Measurements from ENCODE around the gene IGF2BP3. TPM values are rescaled to one million over a fixed set of nuclear protein-coding genes. Genes with fewer than 3 reads are reported as not detected.

Gene IGF2BP3
- total RNA-seq, 1 donor from 2014 or later: 2.5 TPM

GRCh38 chr7:23287612-23288011 is 182.7 kb downstream of the IGF2BP3 start:
- intact Hi-C loops (cut with micrococcal nuclease): no loop called here
- Mint-ChIP-seq H3K4me3 (no peak overlapping the region), H3K27ac (peak overlapping the region; percentile 59), H3K27me3 (ENCODE audit: insufficient read depth) (no peaks in the 10 kb centered on the region), H3K36me3 (ENCODE audit: low read depth) (no peaks in the 10 kb centered on the region), H3K9me3 (no peaks in the 10 kb centered on the region), H3K4me1 (ENCODE audit: low read depth) (peaks cover 8% of the 10 kb centered on the region)
- no peak for DNase-seq (ENCODE audit: low spot score)

GRCh38 chr7:23285657-23286646 is 184.3 kb downstream of the IGF2BP3 start:
- no peak for DNase-seq (ENCODE audit: low spot score)
- intact Hi-C loops (cut with micrococcal nuclease): no loop called here
- H3K4me3 Mint-ChIP-seq: no peak overlapping the region
- no peaks in the 10 kb centered on the region for H3K27me3 Mint-ChIP-seq (ENCODE audit: insufficient read depth)
- no peaks in the 10 kb centered on the region for H3K36me3 Mint-ChIP-seq (ENCODE audit: low read depth)
- no peaks in the 10 kb centered on the region for H3K9me3 Mint-ChIP-seq
- H3K27ac Mint-ChIP-seq: no peak overlapping the region
- peaks cover 8% of the 10 kb centered on the region for H3K4me1 Mint-ChIP-seq (ENCODE audit: low read depth)

GRCh38 chr7:23284871-23285270 is 185.4 kb downstream of the IGF2BP3 start:
- Mint-ChIP-seq H3K9me3 (no peaks in the 10 kb centered on the region), H3K27ac (no peak overlapping the region), H3K27me3 (ENCODE audit: insufficient read depth) (no peaks in the 10 kb centered on the region), H3K4me1 (ENCODE audit: low read depth) (peaks cover 8% of the 10 kb centered on the region), H3K4me3 (no peak overlapping the region), H3K36me3 (ENCODE audit: low read depth) (no peaks in the 10 kb centered on the region)
- no peak for DNase-seq (ENCODE audit: low spot score)
- intact Hi-C loops (cut with micrococcal nuclease): no loop called here

- DNase-seq (ENCODE audit: low spot score): no peak
- Mint-ChIP-seq H3K4me3 (no peak overlapping the region), H3K27me3 (ENCODE audit: insufficient read depth) (no peaks in the 10 kb centered on the region), H3K36me3 (ENCODE audit: low read depth) (no peaks in the 10 kb centered on the region), H3K27ac (no peak overlapping the region), H3K4me1 (ENCODE audit: low read depth) (peaks cover 7% of the 10 kb centered on the region), H3K9me3 (no peaks in the 10 kb centered on the region)
- intact Hi-C loops (cut with micrococcal nuclease): no loop called here
These were observed 187.2 kb downstream of the IGF2BP3 start for GRCh38 chr7:23283086-23283485.

- Mint-ChIP-seq H3K4me1 (ENCODE audit: low read depth) (peaks cover 8% of the 10 kb centered on the region), H3K27ac (no peak overlapping the region), H3K9me3 (no peaks in the 10 kb centered on the region), H3K4me3 (no peak overlapping the region), H3K36me3 (ENCODE audit: low read depth) (no peaks in the 10 kb centered on the region), H3K27me3 (ENCODE audit: insufficient read depth) (no peaks in the 10 kb centered on the region)
- no peak for DNase-seq (ENCODE audit: low spot score)
- intact Hi-C loops (cut with micrococcal nuclease): no loop called here
These were observed 190.3 kb downstream of the IGF2BP3 start for GRCh38 chr7:23279819-23280525.

- Mint-ChIP-seq H3K36me3 (ENCODE audit: low read depth) (no peaks in the 10 kb centered on the region), H3K27me3 (ENCODE audit: insufficient read depth) (no peaks in the 10 kb centered on the region), H3K4me1 (ENCODE audit: low read depth) (peaks cover 21% of the 10 kb centered on the region), H3K9me3 (no peaks in the 10 kb centered on the region), H3K27ac (no peak overlapping the region), H3K4me3 (no peak overlapping the region)
- peak; percentile 24 for DNase-seq (ENCODE audit: low spot score)
- intact Hi-C loops (cut with micrococcal nuclease): loop anchor here (1.0 to 2.0 kb wide), 5 partner anchors 22 to 253 kb away; partner anchors contain the start of genes MALSU1 and TRA2A
These were observed 192.8 kb downstream of the IGF2BP3 start for GRCh38 chr7:23277359-23277989.

- H3K27me3 Mint-ChIP-seq (ENCODE audit: insufficient read depth): no peaks in the 10 kb centered on the region
- no peaks in the 10 kb centered on the region for H3K9me3 Mint-ChIP-seq
- intact Hi-C loops (cut with micrococcal nuclease): loop anchor here (1.0 to 2.0 kb wide), 5 partner anchors 22 to 254 kb away; partner anchors contain the start of genes MALSU1 and TRA2A
- peaks cover 24% of the 10 kb centered on the region for H3K4me1 Mint-ChIP-seq (ENCODE audit: low read depth)
- H3K36me3 Mint-ChIP-seq (ENCODE audit: low read depth): no peaks in the 10 kb centered on the region
- no peak for DNase-seq (ENCODE audit: low spot score)
- H3K27ac Mint-ChIP-seq: no peak overlapping the region
- H3K4me3 Mint-ChIP-seq: no peak overlapping the region
These were observed 193.3 kb downstream of the IGF2BP3 start for GRCh38 chr7:23276947-23277346.

- Mint-ChIP-seq H3K4me1 (ENCODE audit: low read depth) (peaks cover 24% of the 10 kb centered on the region), H3K27me3 (ENCODE audit: insufficient read depth) (no peaks in the 10 kb centered on the region), H3K36me3 (ENCODE audit: low read depth) (no peaks in the 10 kb centered on the region), H3K9me3 (no peaks in the 10 kb centered on the region), H3K27ac (no peak overlapping the region), H3K4me3 (no peak overlapping the region)
- intact Hi-C loops (cut with micrococcal nuclease): loop anchor here (2.0 kb wide), 1 partner anchor 254 kb away; the partner anchor contains the start of gene TRA2A
- DNase-seq (ENCODE audit: low spot score): no peak
These were observed 193.9 kb downstream of the IGF2BP3 start for GRCh38 chr7:23276376-23276775.

- Mint-ChIP-seq H3K9me3 (no peaks in the 10 kb centered on the region), H3K4me1 (ENCODE audit: low read depth) (peaks cover 24% of the 10 kb centered on the region), H3K27me3 (ENCODE audit: insufficient read depth) (no peaks in the 10 kb centered on the region), H3K4me3 (no peak overlapping the region), H3K27ac (no peak overlapping the region), H3K36me3 (ENCODE audit: low read depth) (no peaks in the 10 kb centered on the region)
- DNase-seq (ENCODE audit: low spot score): no peak
- intact Hi-C loops (cut with micrococcal nuclease): loop anchor here (2.0 kb wide), 1 partner anchor 255 kb away; the partner anchor contains the start of gene TRA2A
These were observed 194.4 kb downstream of the IGF2BP3 start for GRCh38 chr7:23275912-23276311.

- intact Hi-C loops (cut with micrococcal nuclease): loop anchor here (1.0 to 2.0 kb wide), 9 partner anchors 26 to 439 kb away; partner anchors contain the start of genes MALSU1 and NUP42
- Mint-ChIP-seq H3K4me3 (peak overlapping the region; percentile 72), H3K4me1 (ENCODE audit: low read depth) (peaks cover 24% of the 10 kb centered on the region), H3K36me3 (ENCODE audit: low read depth) (no peaks in the 10 kb centered on the region), H3K27ac (peak overlapping the region; percentile 5), H3K9me3 (no peaks in the 10 kb centered on the region), H3K27me3 (ENCODE audit: insufficient read depth) (peaks cover 4% of the 10 kb centered on the region)
- peak; percentile 80 for DNase-seq (ENCODE audit: low spot score)
These were observed 197.1 kb downstream of the IGF2BP3 start for GRCh38 chr7:23273141-23273599.

- H3K27ac Mint-ChIP-seq: no peak overlapping the region
- peaks cover 20% of the 10 kb centered on the region for H3K4me1 Mint-ChIP-seq (ENCODE audit: low read depth)
- no peak for DNase-seq (ENCODE audit: low spot score)
- H3K36me3 Mint-ChIP-seq (ENCODE audit: low read depth): no peaks in the 10 kb centered on the region
- intact Hi-C loops (cut with micrococcal nuclease): loop anchor here (2.0 kb wide), 2 partner anchors 89 to 251 kb away; partner anchors contain the start of gene NUP42
- no peaks in the 10 kb centered on the region for H3K9me3 Mint-ChIP-seq
- peaks cover 8% of the 10 kb centered on the region for H3K27me3 Mint-ChIP-seq (ENCODE audit: insufficient read depth)
- no peak overlapping the region for H3K4me3 Mint-ChIP-seq
These were observed 198.0 kb downstream of the IGF2BP3 start for GRCh38 chr7:23272275-23272674.

- Mint-ChIP-seq H3K4me3 (no peak overlapping the region), H3K36me3 (ENCODE audit: low read depth) (no peaks in the 10 kb centered on the region), H3K9me3 (no peaks in the 10 kb centered on the region), H3K27ac (no peak overlapping the region), H3K4me1 (ENCODE audit: low read depth) (peaks cover 19% of the 10 kb centered on the region), H3K27me3 (ENCODE audit: insufficient read depth) (peaks cover 8% of the 10 kb centered on the region)
- intact Hi-C loops (cut with micrococcal nuclease): no loop called here
- DNase-seq (ENCODE audit: low spot score): no peak
These were observed 201.5 kb downstream of the IGF2BP3 start for GRCh38 chr7:23268746-23269145.
